ENCODE results near the gene OR4D10.

DNA sequence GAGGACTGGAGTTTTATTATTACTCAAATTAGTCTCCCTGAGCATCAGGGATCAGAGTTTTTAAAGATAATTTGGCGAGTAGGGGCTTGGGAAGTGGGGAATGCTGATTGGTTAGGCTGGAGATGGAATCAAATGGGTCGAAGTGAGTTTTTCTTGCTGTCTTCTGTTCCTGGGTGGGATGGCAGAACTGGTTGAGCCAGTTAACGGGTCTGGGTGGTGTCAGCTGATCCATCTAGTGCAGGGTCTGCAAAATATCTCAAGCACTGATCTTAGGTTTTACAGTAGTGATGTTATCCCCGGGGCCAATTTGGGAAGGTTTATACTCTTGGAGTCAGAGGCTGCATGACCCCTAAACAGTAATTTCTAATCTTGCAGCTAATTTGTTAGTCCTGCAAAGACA, 48.0 kb upstream of the OR4D10 start:
- no peak for TF ChIP-seq CTCF (IDR thresholded peaks at IDR 0.05 in 8 of 11, conservative IDR thresholded peaks at IDR 0.05 in 3 of 11)
- TF ChIP-seq POLR2AphosphoS5 (IDR thresholded peaks at IDR 0.05): no peak
